Vagina (tissue), 2 donors: ENCODE data around the gene CCDC150. TPM values are rescaled to one million over a fixed set of nuclear protein-coding genes. Genes with fewer than 3 reads are reported as not detected.
"Not testable (repeated sequence)": the region's sequence is repeated elsewhere in the genome, so short reads cannot be mapped to it uniquely, and the experiment has no call there.

Experiments
- DNase-seq, 2 donors: peaks; one replicate each; pipeline ENCODE4 v3.0.0-alpha.2; 2017; ENCODE audit errors: extremely low spot score in 2 of 2
- H3K27ac ChIP-seq: fragments of 200-600 bp; sonication (generic); one replicate; pipeline ENCODE4 v1.5.1; 2019
- H3K27me3 ChIP-seq: fragments of 200-600 bp; sonication (generic); one replicate; pipeline ENCODE4 v1.5.1; 2019
- H3K36me3 ChIP-seq, 2 donors: fragments of 200-600 bp; sonication (generic); one replicate each; pipeline ENCODE4 v1.5.1; 2017 to 2019
- H3K4me1 ChIP-seq: fragments of 200-600 bp; sonication (generic); one replicate; pipeline ENCODE4 v1.5.1; 2019
- H3K4me3 ChIP-seq, 2 donors: fragments of 200-600 bp; sonication (generic); 1 replicate in 1 of 2; 2 replicates in 1 of 2; pipeline ENCODE4 v1.5.1; 2016 to 2019
- H3K9me3 ChIP-seq: fragments of 200-600 bp; sonication (generic); one replicate; pipeline ENCODE4 v1.5.1; 2019
- CTCF ChIP-seq, 3 experiments: fragments of 450-650 bp in 2 of 3; fragments of 200-600 bp in 1 of 3; sonication (generic) in 1 of 3; IDR thresholded peaks; one replicate each; pipeline ENCODE4 v1.5.1; 2017 to 2019; ENCODE audit warnings: antibody characterized with exemption in 3 of 3, mild to moderate bottlenecking in 2 of 3, moderate library complexity in 2 of 3
- POLR2A ChIP-seq, 2 donors: fragments of 450-650 bp; IDR thresholded peaks; one replicate each; pipeline ENCODE4 v1.6.1; 2017; ENCODE audit warnings: antibody characterized with exemption in 2 of 2, mild to moderate bottlenecking in 2 of 2, moderate library complexity in 2 of 2
- POLR2AphosphoS5 ChIP-seq, 2 donors: sonication (generic); formaldehyde crosslinking; IDR thresholded peaks; one replicate each; pipeline ENCODE4 v1.9.0; 2017; ENCODE audit warnings: antibody characterized with exemption in 2 of 2, mild to moderate bottlenecking in 2 of 2, low read depth in 1 of 2; ENCODE audit not compliant: insufficient read depth in 1 of 2
- intact Hi-C: fragments of 100-400 bp; cut with DNase I; formaldehyde crosslinking; loops from one replicate; pipeline ENCODE4 v1.15.1; 2023
- total RNA-seq: library from RNA; depleted of rRNA; stranded (reverse); fragments of >200 nt; gene quantifications from one replicate; pipeline ENCODE4 v1.2.3, GENCODE V29; 2016

The CCDC150 gene
- total RNA-seq, 1 donor from 2014 or later: 3.9 TPM

- DNase-seq: no peak
- Histone ChIP-seq H3K4me3 (no peak overlapping the region), H3K4me1 (no peaks in the 10 kb centered on the region), H3K36me3 (no peaks in the 10 kb centered on the region), H3K9me3 (no peaks in the 10 kb centered on the region), H3K27ac (no peak overlapping the region), H3K27me3 (no peaks in the 10 kb centered on the region)
- intact Hi-C loops: no loop called here
- no peak for TF ChIP-seq CTCF (IDR thresholded peaks at IDR 0.05)
- TF ChIP-seq POLR2A (IDR thresholded peaks at IDR 0.05): no peak
- no peak for TF ChIP-seq POLR2AphosphoS5 (IDR thresholded peaks at IDR 0.05; ENCODE audit: insufficient read depth in 1 of 2, low read depth in 1 of 2)
Measured at GRCh38 chr2:196697825-196698224, 58.3 kb downstream of the CCDC150 start.

- no peak overlapping the region for H3K27ac ChIP-seq
- intact Hi-C loops: no loop called here
- H3K4me3 ChIP-seq: no peak overlapping the region
- H3K36me3 ChIP-seq: no peaks in the 10 kb centered on the region
- no peaks in the 10 kb centered on the region for H3K9me3 ChIP-seq
- TF ChIP-seq CTCF (IDR thresholded peaks at IDR 0.05) (no peak), POLR2AphosphoS5 (IDR thresholded peaks at IDR 0.05; ENCODE audit: insufficient read depth in 1 of 2, low read depth in 1 of 2) (no peak), POLR2A (IDR thresholded peaks at IDR 0.05) (no peak)
- no peak for DNase-seq
- H3K4me1 ChIP-seq: no peaks in the 10 kb centered on the region
- no peaks in the 10 kb centered on the region for H3K27me3 ChIP-seq
Measured at GRCh38 chr2:196702641-196703040, 63.1 kb downstream of the CCDC150 start.

- no peak for TF ChIP-seq POLR2AphosphoS5 (IDR thresholded peaks at IDR 0.05; ENCODE audit: insufficient read depth in 1 of 2, low read depth in 1 of 2)
- TF ChIP-seq CTCF (IDR thresholded peaks at IDR 0.05): no peak
- intact Hi-C loops: no loop called here
- no peak overlapping the region for H3K4me3 ChIP-seq
- H3K9me3 ChIP-seq: no peaks in the 10 kb centered on the region
- DNase-seq: no peak
- no peaks in the 10 kb centered on the region for H3K36me3 ChIP-seq
- H3K27me3 ChIP-seq: no peaks in the 10 kb centered on the region
- H3K4me1 ChIP-seq: no peaks in the 10 kb centered on the region
- no peak overlapping the region for H3K27ac ChIP-seq
Measured at GRCh38 chr2:196703695-196704094, 64.2 kb downstream of the CCDC150 start.

- H3K9me3 ChIP-seq, DNase-seq, H3K27me3 ChIP-seq, H3K4me1 ChIP-seq, H3K36me3 ChIP-seq, H3K4me3 ChIP-seq, H3K27ac ChIP-seq, intact Hi-C loops: not testable (repeated sequence)
Measured at GRCh38 chr2:196710056-196710455, 70.5 kb downstream of the CCDC150 start.

- no peaks in the 10 kb centered on the region for H3K27me3 ChIP-seq
- H3K9me3 ChIP-seq: no peaks in the 10 kb centered on the region
- H3K36me3 ChIP-seq: no peaks in the 10 kb centered on the region
- no peak for TF ChIP-seq POLR2A (IDR thresholded peaks at IDR 0.05)
- H3K4me3 ChIP-seq: no peak overlapping the region
- H3K27ac ChIP-seq: no peak overlapping the region
- DNase-seq: no peak
- intact Hi-C loops: no loop called here
- no peaks in the 10 kb centered on the region for H3K4me1 ChIP-seq
Measured at GRCh38 chr2:196711625-196712024, 72.1 kb downstream of the CCDC150 start.

GRCh38 chr2:196712867-196713266 is 73.4 kb downstream of the CCDC150 start:
- H3K4me3 ChIP-seq: no peak overlapping the region
- H3K27ac ChIP-seq: no peak overlapping the region
- intact Hi-C loops: no loop called here
- DNase-seq: no peak
- no peaks in the 10 kb centered on the region for H3K9me3 ChIP-seq
- TF ChIP-seq CTCF (IDR thresholded peaks at IDR 0.05) (no peak), POLR2A (IDR thresholded peaks at IDR 0.05) (no peak), POLR2AphosphoS5 (IDR thresholded peaks at IDR 0.05; ENCODE audit: insufficient read depth in 1 of 2, low read depth in 1 of 2) (no peak)
- no peaks in the 10 kb centered on the region for H3K4me1 ChIP-seq
- no peaks in the 10 kb centered on the region for H3K27me3 ChIP-seq
- H3K36me3 ChIP-seq: no peaks in the 10 kb centered on the region
